Body of pancreas (tissue), 4 donors: Measurements from ENCODE around the gene MYNN.

ENCODE experiments used
- CTCF ChIP-seq, 7 experiments: fragments of 450-650 bp in 4 of 7; fragments of 200-600 bp in 3 of 7; sonication (generic) in 3 of 7; IDR thresholded peaks; one replicate each; pipeline ENCODE4 v1.5.1; 2016 to 2019; ENCODE audit warnings: antibody characterized with exemption in 7 of 7
- POLR2A ChIP-seq, 3 donors: fragments of 450-650 bp; IDR thresholded peaks; one replicate each; pipeline ENCODE4 v1.6.1; 2016; ENCODE audit warnings: antibody characterized with exemption in 3 of 3, mild to moderate bottlenecking in 2 of 3

GRCh38 chr3:169835533-169835932, 62.3 kb downstream of the MYNN start:
- TF ChIP-seq POLR2A (IDR thresholded peaks at IDR 0.05) (no peak), CTCF (IDR thresholded peaks at IDR 0.05) (no peak)
